ENCODE results near the gene ATG3.

GRCh38 chr3:112489674-112490479 lies 71.9 kb downstream of the ATG3 start:
- TF ChIP-seq CTCF (conservative IDR thresholded peaks at IDR 0.05; ENCODE audit: low read depth, low read length) (no peak), EZH2 (IDR thresholded peaks at IDR 0.05; ENCODE audit: low read length, unreplicated experiment) (no peak)

Measured in PC-3 (cell line).